ENCODE data around the gene ATG9B. TPM values are rescaled to one million over a fixed set of nuclear protein-coding genes. Genes with fewer than 3 reads are reported as not detected.

The ATG9B gene
- total RNA-seq, 1 donor from 2014 or later, result 0.17 TPM

DNA sequence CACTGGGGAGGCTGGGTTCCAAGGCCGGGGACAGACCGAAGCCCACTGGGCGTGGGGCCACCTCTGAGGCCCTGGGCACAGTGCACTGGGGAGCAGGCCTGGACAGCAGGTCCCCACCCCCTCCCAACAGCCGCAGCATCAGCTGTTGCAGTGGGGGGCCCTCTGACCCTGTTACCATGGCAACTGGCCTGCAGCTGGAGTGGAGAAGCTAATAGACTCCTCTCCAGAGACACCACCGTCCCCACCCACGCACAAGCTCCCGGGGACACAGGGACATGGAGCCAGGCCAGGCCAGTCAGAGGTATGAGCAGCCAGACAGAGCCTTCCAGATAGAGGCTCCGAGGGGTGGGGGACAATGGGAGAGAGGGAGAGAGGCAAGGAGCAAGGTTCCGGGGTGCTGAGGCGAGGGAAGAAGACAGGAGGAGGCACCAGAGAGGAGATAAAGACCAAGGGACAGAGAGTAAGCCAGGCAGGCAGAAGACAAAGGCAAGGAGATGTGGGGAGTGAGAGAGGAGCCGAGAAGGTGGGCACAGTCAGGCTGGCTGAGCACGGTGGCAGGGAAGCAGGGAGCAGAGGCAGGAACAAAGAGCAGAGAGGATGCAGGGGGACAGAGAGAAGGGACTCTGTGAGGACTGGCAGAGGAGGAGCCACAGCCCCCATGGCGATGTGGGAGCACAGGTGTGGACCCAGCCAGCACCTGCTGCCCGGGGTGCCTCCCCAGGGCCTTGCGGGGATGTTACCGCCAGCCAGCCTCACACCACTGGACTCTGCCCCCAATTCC is 52.9 kb downstream of the ATG9B start:
- no peak for DNase-seq
- Histone ChIP-seq H3K36me3 (no peaks in the 10 kb centered on the region), H3K4me1 (peaks cover 19% of the 10 kb centered on the region), H3K9me3 (no peaks in the 10 kb centered on the region), H3K4me3 (no peak overlapping the region), H3K27ac (no peak overlapping the region), H3K27me3 (peaks cover 28% of the 10 kb centered on the region)
- intact Hi-C loops (cut with DNase I), result no loop called here
- TF ChIP-seq CTCF (IDR thresholded peaks at IDR 0.05), result no peak
- ATAC-seq, result no peak

DNA sequence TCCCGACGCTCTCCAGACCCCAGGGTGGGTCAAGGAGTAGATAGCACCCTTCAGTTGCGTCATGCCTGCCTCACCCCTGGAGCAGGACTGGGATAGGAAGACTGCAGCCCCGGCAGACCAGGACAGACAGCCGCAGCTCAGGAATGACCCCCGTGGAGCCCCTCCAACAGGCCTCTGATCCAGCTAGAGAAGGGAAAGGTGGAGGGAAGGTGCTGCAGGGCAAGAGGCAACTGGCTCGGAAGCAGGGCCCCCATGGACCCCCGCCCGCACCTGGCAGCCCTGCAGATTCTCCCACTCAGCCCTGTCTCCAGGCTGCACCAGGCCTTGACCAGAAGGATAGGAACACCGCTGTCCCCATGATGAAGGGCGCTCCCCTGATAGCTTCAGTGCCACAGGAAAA is 53.9 kb downstream of the ATG9B start:
- intact Hi-C loops (cut with DNase I), result no loop called here
- Histone ChIP-seq H3K9me3 (no peaks in the 10 kb centered on the region), H3K27me3 (peaks cover 18% of the 10 kb centered on the region), H3K36me3 (no peaks in the 10 kb centered on the region), H3K27ac (no peak overlapping the region), H3K4me3 (no peak overlapping the region), H3K4me1 (peaks cover 15% of the 10 kb centered on the region)
- DNase-seq (no peak), ATAC-seq (no peak)
- TF ChIP-seq CTCF (IDR thresholded peaks at IDR 0.05), result no peak

- no peak for TF ChIP-seq CTCF (IDR thresholded peaks at IDR 0.05)
- H3K27me3 ChIP-seq, result peaks cover 9% of the 10 kb centered on the region
- ATAC-seq (no peak), DNase-seq (no peak)
- intact Hi-C loops (cut with DNase I), result no loop called here
- H3K4me3 ChIP-seq, result no peak overlapping the region
- H3K9me3 ChIP-seq, result no peaks in the 10 kb centered on the region
- H3K36me3 ChIP-seq, result no peaks in the 10 kb centered on the region
- no peak overlapping the region for H3K27ac ChIP-seq
- H3K4me1 ChIP-seq, result peaks cover 15% of the 10 kb centered on the region
Measured at GRCh38 chr7:150969475-150969874, 54.8 kb downstream of the ATG9B start.

DNA sequence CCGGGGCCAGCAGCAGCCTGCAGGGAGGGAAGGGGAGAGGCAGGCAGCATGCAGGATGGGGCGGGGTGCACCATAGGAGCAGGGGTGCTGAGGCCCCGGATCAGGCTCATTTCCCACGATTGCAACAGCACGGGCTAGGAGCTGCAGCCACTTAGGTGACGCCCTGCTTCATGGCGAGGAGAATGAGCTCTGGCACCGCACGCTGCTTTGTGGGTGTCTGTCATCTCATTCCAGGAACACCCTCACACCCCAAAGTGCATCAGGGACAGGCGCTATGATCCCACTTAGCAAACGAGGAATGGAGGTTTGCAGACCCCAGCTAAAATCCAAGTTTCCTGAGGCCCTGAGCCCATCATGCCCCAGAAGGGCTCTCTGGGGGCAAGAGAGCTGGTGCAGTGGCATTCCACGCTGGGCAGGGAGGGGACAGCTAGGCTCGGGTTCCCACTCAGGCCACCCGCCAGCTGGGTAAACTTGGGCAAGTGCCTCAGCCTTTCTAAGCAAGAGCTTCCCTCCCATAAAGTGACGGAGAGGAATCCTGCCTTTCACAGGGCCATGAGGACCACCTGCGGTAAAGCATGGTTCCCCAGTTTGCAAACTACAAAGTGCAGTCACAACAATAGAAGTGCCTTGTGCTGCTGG is 55.4 kb downstream of the ATG9B start:
- ATAC-seq, result peak; percentile 35
- Histone ChIP-seq H3K36me3 (no peaks in the 10 kb centered on the region), H3K9me3 (no peaks in the 10 kb centered on the region), H3K4me1 (peaks cover 11% of the 10 kb centered on the region), H3K27me3 (peaks cover 3% of the 10 kb centered on the region), H3K27ac (no peak overlapping the region), H3K4me3 (no peak overlapping the region)
- intact Hi-C loops (cut with DNase I), result no loop called here
- no peak for TF ChIP-seq CTCF (IDR thresholded peaks at IDR 0.05)
- DNase-seq, result no peak

GRCh38 chr7:150968056-150968733 is 56.1 kb downstream of the ATG9B start:
- H3K4me1 ChIP-seq, result peaks cover 12% of the 10 kb centered on the region

More at GRCh38 chr7:150968056-150968733, 56.1 kb downstream of the ATG9B start:
- no peak overlapping the region for H3K27ac ChIP-seq
- no peaks in the 10 kb centered on the region for H3K36me3 ChIP-seq
- no peaks in the 10 kb centered on the region for H3K27me3 ChIP-seq
- H3K9me3 ChIP-seq, result no peaks in the 10 kb centered on the region
- no peak overlapping the region for H3K4me3 ChIP-seq
- ATAC-seq, result no peak
- no peak for TF ChIP-seq CTCF (IDR thresholded peaks at IDR 0.05)
- DNase-seq, result no peak
- intact Hi-C loops (cut with DNase I), result no loop called here
